Measurements from ENCODE around the gene GBX1.

Gene GBX1

GRCh38 chr7:151139071-151139790, 28.3 kb downstream of the GBX1 start:
- DNase-seq (ENCODE audit: low spot score), result no peak

GRCh38 chr7:151138153-151138851, 29.2 kb downstream of the GBX1 start:
- DNase-seq (ENCODE audit: low spot score), result no peak

- DNase-seq (ENCODE audit: low spot score), result no peak
These were observed 29.7 kb downstream of the GBX1 start for GRCh38 chr7:151137791-151138152.

- DNase-seq (ENCODE audit: low spot score), result no peak
These were observed 30.3 kb downstream of the GBX1 start for GRCh38 chr7:151137076-151137675.

GRCh38 chr7:151135866-151136843, 31.3 kb downstream of the GBX1 start:
- DNase-seq (ENCODE audit: low spot score), result no peak

GRCh38 chr7:151135525-151135845, 32.0 kb downstream of the GBX1 start:
- no peak for DNase-seq (ENCODE audit: low spot score)

- DNase-seq (ENCODE audit: low spot score), result no peak
These were observed 32.6 kb downstream of the GBX1 start for GRCh38 chr7:151134743-151135524.

GRCh38 chr7:151133986-151134742, 33.3 kb downstream of the GBX1 start:
- no peak for DNase-seq (ENCODE audit: low spot score)

GRCh38 chr7:151133266-151133985, 34.1 kb downstream of the GBX1 start:
- DNase-seq (ENCODE audit: low spot score), result no peak

- DNase-seq (ENCODE audit: low spot score), result no peak
These were observed 34.9 kb downstream of the GBX1 start for GRCh38 chr7:151132461-151133205.

- DNase-seq (ENCODE audit: low spot score), result no peak
These were observed 35.8 kb downstream of the GBX1 start for GRCh38 chr7:151131592-151132293.

- DNase-seq (ENCODE audit: low spot score), result no peak
These were observed 36.3 kb downstream of the GBX1 start for GRCh38 chr7:151131224-151131591.

- no peak for DNase-seq (ENCODE audit: low spot score)
These were observed 36.7 kb downstream of the GBX1 start for GRCh38 chr7:151130741-151131157.

- DNase-seq (ENCODE audit: low spot score), result no peak
These were observed 37.4 kb downstream of the GBX1 start for GRCh38 chr7:151129960-151130591.

GRCh38 chr7:151129117-151129959, 38.2 kb downstream of the GBX1 start:
- peak; percentile 8 for DNase-seq (ENCODE audit: low spot score)

GRCh38 chr7:151128716-151129115, 38.8 kb downstream of the GBX1 start:
- DNase-seq (ENCODE audit: low spot score), result no peak

- no peak for DNase-seq (ENCODE audit: low spot score)
These were observed 39.4 kb downstream of the GBX1 start for GRCh38 chr7:151128144-151128543.

Data from HuH-7.5 (cell line).